K562 treated with DMSO at 1 percent for 24 hours (cell line): Measurements from ENCODE around the gene MFNG. TPM values are rescaled to one million over a fixed set of nuclear protein-coding genes. Genes with fewer than 3 reads are reported as not detected.

Experiments used
- total RNA-seq: library from RNA; unstranded; fragments of 300-600 nt; gene quantifications from 2 replicates; pipeline ENCODE4 v1.2.3, GENCODE V29; 2022; ENCODE audit warnings: low read depth; ENCODE audit not compliant: insufficient read depth

MFNG gene
- total RNA-seq, result not detected in 2 replicates

DNA sequence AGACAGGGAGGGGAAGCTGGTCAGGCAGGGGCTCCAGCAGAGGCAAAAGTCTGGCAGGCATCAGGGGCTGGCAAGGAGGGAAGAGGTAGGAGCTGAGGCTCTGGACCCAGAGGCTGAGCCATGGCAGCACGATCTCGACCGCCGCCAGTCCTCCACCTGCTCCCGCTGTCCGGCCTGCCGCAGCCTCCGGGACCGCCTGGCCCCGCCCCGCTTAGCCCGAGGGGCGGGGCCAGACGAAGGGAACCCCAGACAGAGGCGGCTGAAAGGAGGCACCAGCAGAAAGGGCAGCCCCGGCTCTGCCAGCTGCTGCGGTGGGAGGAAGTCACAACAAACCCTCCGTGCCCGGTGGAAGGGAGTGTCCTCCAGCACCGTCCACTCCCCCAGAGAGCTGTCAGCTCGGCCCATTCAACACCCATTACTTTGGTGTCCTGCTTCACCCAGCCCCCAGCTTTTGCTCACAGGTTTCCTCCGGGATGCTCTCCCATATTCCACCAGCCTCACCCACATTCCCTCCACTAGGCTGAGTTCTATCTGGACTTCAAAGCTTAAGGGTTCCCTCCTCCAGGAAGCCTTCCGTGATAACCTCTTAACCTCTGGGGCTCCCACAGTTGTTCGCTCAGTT, at the start of gene MFNG:
Gene MFNG (minus strand): TSS at position 161 of the 622 bp plus-strand sequence. CDS start 207 bp downstream, outside the sequence.

DNA sequence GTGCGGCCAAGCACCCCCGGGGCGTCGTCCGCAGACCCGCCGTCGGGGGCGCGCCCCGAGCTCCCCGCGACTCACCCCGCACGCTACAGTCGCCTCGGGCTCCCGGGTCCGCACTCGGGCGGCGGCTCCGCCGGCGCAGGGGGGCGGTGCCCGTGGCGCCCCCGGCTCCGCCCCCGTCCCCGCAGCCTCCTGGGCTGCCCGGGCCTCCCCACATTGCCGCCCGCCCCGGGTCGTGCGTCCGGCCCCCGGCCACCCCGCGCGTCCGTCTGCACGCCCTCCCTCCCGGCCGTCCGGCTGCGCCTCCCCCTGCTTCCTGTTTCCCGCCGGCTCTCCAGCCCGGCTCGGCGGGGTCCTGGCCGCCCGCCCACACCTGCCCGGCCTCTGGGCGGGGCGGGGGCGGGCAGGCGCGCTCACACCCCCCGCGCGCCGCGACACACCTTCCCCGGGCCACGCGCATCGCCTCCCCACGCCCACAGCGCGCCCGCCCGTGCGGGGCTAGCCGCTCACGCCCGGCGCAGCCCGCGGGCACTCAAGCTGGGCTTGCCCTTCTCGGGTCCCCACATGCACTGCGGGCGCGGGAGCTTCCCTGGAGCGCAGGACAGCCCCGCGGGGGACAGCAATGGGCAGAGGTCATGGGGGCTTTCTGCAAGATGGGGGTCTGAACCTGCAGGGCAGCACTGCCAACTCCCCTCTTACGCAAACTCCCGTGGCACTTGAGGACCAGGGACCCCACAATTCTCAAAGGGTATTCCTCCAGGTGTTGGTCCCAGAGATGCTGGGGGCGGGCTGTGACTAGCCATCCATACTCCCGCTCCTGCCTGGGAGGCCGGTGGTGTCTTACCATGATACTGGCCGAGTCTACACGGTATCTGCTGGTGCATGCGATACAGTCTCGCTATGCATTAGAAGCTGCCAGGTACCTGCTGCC, 33.3 kb upstream of the MFNG start, which contains the start of gene CARD10:
Gene CARD10 (minus strand): TSS at position 148 of the 928 bp plus-strand sequence. CDS start 215 bp downstream, outside the sequence.

GRCh38 chr22:37427135-37427710, 59.0 kb downstream of the MFNG start, which contains the start of gene ELFN2:
Gene ELFN2 (minus strand): TSS chr22:37427479. CDS start chr22:37375534, 51,945 bp downstream.

Other genes starting within 250 kb of the MFNG start
- gene RAC2, start 242.1 kb downstream of the MFNG start, total RNA-seq, result 420 and 433 TPM in 2 replicates
- gene CYTH4, start 203.9 kb downstream of the MFNG start, total RNA-seq, result 0.45 and 0.83 TPM in 2 replicates
- not detected in 2 replicates for gene ELFN2, start 58.9 kb downstream of the MFNG start, total RNA-seq
- 3.8 and 4.2 TPM in 2 replicates for gene CARD10, start 33.0 kb upstream of the MFNG start, total RNA-seq
- gene CDC42EP1, start 74.1 kb upstream of the MFNG start, total RNA-seq, result 29.1 and 33.3 TPM in 2 replicates
- gene LGALS2, start 93.7 kb upstream of the MFNG start, total RNA-seq, result not detected in 2 replicates
- 36.8 and 41.6 TPM in 2 replicates for gene GGA1, start 122.5 kb upstream of the MFNG start, total RNA-seq
- 30.0 and 31.3 TPM in 2 replicates for gene SH3BP1, start 153.3 kb upstream of the MFNG start, total RNA-seq
- gene PDXP, start 172.3 kb upstream of the MFNG start, total RNA-seq, result 59.5 and 72.3 TPM in 2 replicates
- 1,179 and 1,308 TPM in 2 replicates for gene LGALS1, start 189.3 kb upstream of the MFNG start, total RNA-seq
- gene NOL12, start 200.0 kb upstream of the MFNG start, total RNA-seq, result 14.4 and 19.1 TPM in 2 replicates
- 22.3 and 27.2 TPM in 2 replicates for gene TRIOBP, start 210.7 kb upstream of the MFNG start, total RNA-seq